HepG2 (cell line): ENCODE measurements around the gene HS3ST5. TPM values are rescaled to one million over a fixed set of nuclear protein-coding genes. Genes with fewer than 3 reads are reported as not detected.

Source experiments
- ATAC-seq: fragments of 200-7000 bp; cut with Tn5 transposase; 3 replicates; pipeline ENCODE4 v1.9.1; 2020; ENCODE audit warnings: mild to moderate bottlenecking, moderate library complexity
- BruUV-seq: library from RNA; stranded (reverse); fragments of 400-500 nt; replicated peaks from 2 replicates; lab custom pipeline; 2021; lab: Mats Ljungman, UMichigan
- CTCF ChIA-PET: fragments of 300-600 bp; formaldehyde crosslinking; extraction: SDS; loops from one replicate; lab custom pipeline; 2021; ENCODE audit warnings: low total read pairs, inconsistent platforms, low intra/inter-chr PET ratio; lab: Yijun Ruan, JAX
- POLR2A ChIA-PET: fragments of 350-600 bp; sonication (Branson Sonifier 250); formaldehyde crosslinking; loops from one replicate; lab custom pipeline; 2020; ENCODE audit warnings: antibody characterized with exemption, inconsistent platforms; lab: Yijun Ruan, JAX
- DNase-seq: peaks from one replicate; pipeline ENCODE4 v3.0.0-alpha.2; 2015; ENCODE audit warnings: low spot score
- FAIRE-seq: peaks from 3 replicates; lab custom pipeline; 2011; peaks lifted over from hg19 to GRCh38; lab: Jason Lieb, UNC
- H2AFZ ChIP-seq: one replicate; pipeline ENCODE4 v1.6.1; 2011; ENCODE audit warnings: low read length, inconsistent platforms
- H3K27ac ChIP-seq: fragments of 300-600 bp; 3 replicates; pipeline ENCODE4 v1.8.0; 2011; ENCODE audit warnings: mixed run types, mild to moderate bottlenecking, mixed read lengths, low read length, inconsistent platforms; ENCODE audit not compliant: insufficient read depth; ENCODE audit errors: extremely low read length
- H3K27me3 ChIP-seq, 2 experiments: fragments of 200-600 bp in 1 of 2; 2 replicates in 1 of 2; 3 replicates in 1 of 2; pipeline versions ENCODE4 v1.6.0 to v1.8.0; 2011; ENCODE audit warnings: low read length in 2 of 2, mild to moderate bottlenecking in 2 of 2, moderate library complexity in 2 of 2, inconsistent platforms in 1 of 2; ENCODE audit not compliant: insufficient read depth in 2 of 2, control insufficient read depth in 1 of 2
- H3K36me3 ChIP-seq, 2 experiments: fragments of 200-600 bp in 1 of 2; replicated peaks in 1 of 2; 2 replicates in 1 of 2; 3 replicates in 1 of 2; pipeline versions ENCODE4 v1.5.1 to v1.8.0; 2011; ENCODE audit warnings: low read length in 2 of 2, inconsistent platforms in 1 of 2; ENCODE audit not compliant: insufficient read depth in 2 of 2, control insufficient read depth in 1 of 2
- H3K4me1 ChIP-seq: 2 replicates; pipeline ENCODE4 v1.5.1; 2012; ENCODE audit warnings: low read length, inconsistent platforms; ENCODE audit not compliant: insufficient read depth
- H3K4me2 ChIP-seq: 2 replicates; pipeline ENCODE4 v1.6.0; 2011; ENCODE audit warnings: low read depth, low read length, inconsistent platforms
- H3K4me3 ChIP-seq, 3 experiments: fragments of 200-600 bp in 1 of 3; sonication (generic), shearing (Covaris generic) in 1 of 3; replicated peaks in 1 of 3; 2 replicates each; pipeline ENCODE4 v1.5.1; 2011 to 2016; ENCODE audit warnings: low read length in 3 of 3, inconsistent platforms in 2 of 3, low read depth in 2 of 3, mild to moderate bottlenecking in 2 of 3, control low read depth in 1 of 3, mixed read lengths in 1 of 3; ENCODE audit not compliant: insufficient read depth in 1 of 3
- H3K79me2 ChIP-seq: one replicate; pipeline ENCODE4 v1.6.1; 2011; ENCODE audit warnings: low read length, inconsistent platforms; ENCODE audit not compliant: insufficient read depth
- H3K9ac ChIP-seq: 2 replicates; pipeline ENCODE4 v1.6.0; 2011; ENCODE audit warnings: mild to moderate bottlenecking, low read depth, low read length, inconsistent platforms; ENCODE audit not compliant: insufficient read depth
- H3K9me3 ChIP-seq: 2 replicates; pipeline ENCODE4 v1.5.1; 2012; ENCODE audit warnings: mild to moderate bottlenecking, low read length
- H4K20me1 ChIP-seq: 2 replicates; pipeline ENCODE4 v1.6.0; 2011; ENCODE audit warnings: inconsistent platforms, mild to moderate bottlenecking, low read length, moderate library complexity; ENCODE audit not compliant: insufficient read depth
- CCDC6 ChIP-seq: sonication (generic); formaldehyde crosslinking; IDR thresholded peaks from 2 replicates; pipeline ENCODE4 v1.8.1; 2022; ENCODE audit warnings: mild to moderate bottlenecking, missing genetic modification reagents, moderate library complexity
- CREB1 ChIP-seq, 2 experiments: fragments of 450-650 bp in 1 of 2; IDR thresholded peaks; 2 replicates each; pipeline ENCODE4 v1.6.1; 2016 to 2017; ENCODE audit warnings: control low read depth in 1 of 2, mild to moderate bottlenecking in 1 of 2, missing compliant biosample characterization in 1 of 2, missing genetic modification characterization in 1 of 2
- HHEX ChIP-seq: IDR thresholded peaks from 2 replicates; pipeline ENCODE4 v1.6.1; 2016; ENCODE audit warnings: control low read depth
- MAF1 ChIP-seq: sonication (generic); formaldehyde crosslinking; IDR thresholded peaks from 2 replicates; pipeline ENCODE4 v1.5.0; 2020; ENCODE audit warnings: missing genetic modification reagents, borderline replicate concordance
- ZKSCAN1 ChIP-seq: fragments of 150-350 bp; IDR thresholded peaks from 2 replicates; pipeline ENCODE4 v1.6.1; 2014; ENCODE audit warnings: low read length
- ZNF510 ChIP-seq: sonication (generic); formaldehyde crosslinking; IDR thresholded peaks from 2 replicates; pipeline ENCODE4 v1.4.0; 2020; ENCODE audit warnings: low read depth, mild to moderate bottlenecking, missing genetic modification reagents
- ZNF552 ChIP-seq: sonication (generic); formaldehyde crosslinking; IDR thresholded peaks from 2 replicates; pipeline ENCODE4 v1.9.0; 2022; ENCODE audit warnings: missing genetic modification reagents, mild to moderate bottlenecking, borderline replicate concordance
- WGBS: methylation state at CpG from one replicate; pipeline ENCODE4 v1.1.6; 2017; ENCODE audit warnings: low lambda C conversion rate; 5-methylcytosine and 5-hydroxymethylcytosine counted together
- in situ Hi-C: cut with HindIII; loops from 2 replicates; pipeline ENCODE4 v1.10.0; 2017; ENCODE audit warnings: low pct_unique_long_range_greater_than_20kb; ENCODE audit not compliant: extremely low pct_ligation_motif_present
- intact Hi-C: fragments of 100-400 bp; cut with micrococcal nuclease; formaldehyde crosslinking; loops from one replicate; pipeline ENCODE4 v1.10.0; 2022; ENCODE audit not compliant: unreplicated experiment
- polyA plus RNA-seq, 8 experiments: library from polyadenylated mRNA; depleted of rRNA in 3 of 8; stranded (reverse) in 7 of 8; unstranded in 1 of 8; fragments of >200 nt; fragmentation: Illumina TruSeq in 4 of 8; extraction: Trizol in 4 of 8; gene quantifications; 2 replicates each; pipeline versions ENCODE4 v1.2.1 to v1.2.3, GENCODE V29; 2011 to 2016; ENCODE audit warnings: low read depth in 4 of 8, missing spikeins in 1 of 8, mixed read lengths in 1 of 8; ENCODE audit not compliant: insufficient read depth in 1 of 8
- total RNA-seq, 5 experiments: library from RNA; depleted of rRNA; stranded (reverse); fragments of >200 nt; fragmentation: Illumina TruSeq; extraction: Trizol; gene quantifications; 2 replicates each; pipeline ENCODE4 v1.2.3, GENCODE V29; 2016; ENCODE audit warnings: low read depth in 1 of 5
- TF ChIP-seq, protein P1 (sequence below): IDR thresholded peaks from 2 replicates; pipeline ENCODE4 v1.6.1; 2016; ENCODE audit warnings: missing biosample characterization, missing genetic modification reagents, low read depth
- TF ChIP-seq, protein P2 (sequence below): sonication (generic); formaldehyde crosslinking; IDR thresholded peaks from 2 replicates; pipeline ENCODE4 v1.9.0; 2021; ENCODE audit warnings: missing genetic modification reagents, borderline replicate concordance
- TF ChIP-seq, protein P3 (sequence below): sonication (generic); formaldehyde crosslinking; IDR thresholded peaks from 2 replicates; pipeline ENCODE4 v1.5.0; 2020; ENCODE audit warnings: missing genetic modification reagents, mild to moderate bottlenecking, borderline replicate concordance
- TF ChIP-seq, protein P4 (sequence below): sonication (generic); formaldehyde crosslinking; IDR thresholded peaks from 2 replicates; pipeline ENCODE4 v1.8.0; 2023; ENCODE audit warnings: mild to moderate bottlenecking, missing genetic modification reagents
- TF ChIP-seq, protein P5 (sequence below): sonication (generic); formaldehyde crosslinking; IDR thresholded peaks from 2 replicates; pipeline ENCODE4 v1.4.0; 2020; ENCODE audit warnings: mild to moderate bottlenecking, low read depth, missing genetic modification reagents

The HS3ST5 gene
- total and polyA plus RNA-seq, 2 of the 13 experiments (the other 11 are each of a cell fraction or from before 2014, with no cell fraction given), result 1.1 to 1.6 TPM

DNA sequence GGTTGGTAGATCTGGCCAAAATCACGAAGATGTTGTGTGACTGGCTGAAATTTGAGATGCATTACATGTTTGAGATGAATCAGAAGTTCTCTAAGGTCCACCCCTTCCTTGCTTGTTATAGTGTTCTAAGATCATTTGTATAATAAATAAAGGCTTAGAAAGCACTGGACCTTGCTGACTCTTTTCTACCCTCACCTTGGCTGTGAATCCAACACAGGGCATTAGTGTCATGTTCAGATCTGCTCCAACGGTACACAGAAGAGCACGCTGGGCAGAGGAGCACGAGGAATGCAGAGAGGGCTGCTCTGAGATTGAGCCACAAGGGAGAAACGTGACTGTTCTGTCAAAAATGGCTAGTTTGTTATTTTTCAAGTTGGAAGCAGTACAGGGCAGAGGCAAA, 202.4 kb downstream of the HS3ST5 start:
- Histone ChIP-seq H2AFZ (no peak overlapping the region), H3K9ac (no peak overlapping the region), H3K4me1 (peaks cover 44% of the 10 kb centered on the region), H3K27ac (no peak overlapping the region), H3K9me3 (no peaks in the 10 kb centered on the region), H3K4me3 (no peak overlapping the region), H4K20me1 (no peaks in the 10 kb centered on the region), H3K27me3 (no peaks in the 10 kb centered on the region), H3K79me2 (no peaks in the 10 kb centered on the region), H3K4me2 (no peak overlapping the region), H3K36me3 (no peaks in the 10 kb centered on the region; a peak in 1 of 5 replicates)
- DNase-seq (no peak), ATAC-seq (no peak), FAIRE-seq (no peak)
- no peak for TF ChIP-seq CREB1 (IDR thresholded peaks at IDR 0.05)
- no peak for TF ChIP-seq CREB1 (CRISPR knock-in tag; IDR thresholded peaks at IDR 0.05)
- TF ChIP-seq ZNF510, result no peak
- TF ChIP-seq, protein P1, sequence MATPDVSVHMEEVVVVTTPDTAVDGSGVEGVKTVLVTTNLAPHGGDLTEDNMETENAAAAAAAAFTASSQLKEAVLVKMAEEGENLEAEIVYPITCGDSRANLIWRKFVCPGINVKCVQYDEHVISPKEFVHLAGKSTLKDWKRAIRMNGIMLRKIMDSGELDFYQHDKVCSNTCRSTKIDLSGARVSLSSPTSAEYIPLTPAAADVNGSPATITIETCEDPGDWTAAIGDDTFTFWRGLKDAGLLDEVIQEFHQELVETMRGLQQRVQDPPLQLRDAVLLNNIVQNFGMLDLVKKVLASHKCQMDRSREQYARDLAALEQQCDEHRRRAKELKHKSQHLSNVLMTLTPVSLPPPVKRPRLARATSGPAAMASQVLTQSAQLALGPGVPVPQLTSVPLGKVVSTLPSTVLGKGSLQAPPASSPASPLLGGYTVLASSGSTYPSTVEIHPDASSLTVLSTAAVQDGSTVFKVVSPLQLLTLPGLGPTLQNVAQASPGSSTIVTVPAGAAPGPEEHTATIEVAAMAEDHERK (CRISPR knock-in tag), result no peak
- TF ChIP-seq, protein P2, sequence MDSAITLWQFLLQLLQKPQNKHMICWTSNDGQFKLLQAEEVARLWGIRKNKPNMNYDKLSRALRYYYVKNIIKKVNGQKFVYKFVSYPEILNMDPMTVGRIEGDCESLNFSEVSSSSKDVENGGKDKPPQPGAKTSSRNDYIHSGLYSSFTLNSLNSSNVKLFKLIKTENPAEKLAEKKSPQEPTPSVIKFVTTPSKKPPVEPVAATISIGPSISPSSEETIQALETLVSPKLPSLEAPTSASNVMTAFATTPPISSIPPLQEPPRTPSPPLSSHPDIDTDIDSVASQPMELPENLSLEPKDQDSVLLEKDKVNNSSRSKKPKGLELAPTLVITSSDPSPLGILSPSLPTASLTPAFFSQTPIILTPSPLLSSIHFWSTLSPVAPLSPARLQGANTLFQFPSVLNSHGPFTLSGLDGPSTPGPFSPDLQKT (CRISPR knock-in tag), result no peak
- TF ChIP-seq, protein P3, sequence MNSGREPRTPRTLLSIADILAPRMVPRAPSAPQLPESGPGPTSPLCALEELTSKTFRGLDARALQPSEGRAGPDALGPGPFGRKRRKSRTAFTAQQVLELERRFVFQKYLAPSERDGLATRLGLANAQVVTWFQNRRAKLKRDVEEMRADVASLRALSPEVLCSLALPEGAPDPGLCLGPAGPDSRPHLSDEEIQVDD (CRISPR knock-in tag), result no peak
- TF ChIP-seq ZKSCAN1, result no peak
- no peak for TF ChIP-seq HHEX
- no peak for TF ChIP-seq MAF1 (CRISPR knock-in tag)
- TF ChIP-seq CCDC6 (CRISPR knock-in tag), result no peak
- TF ChIP-seq, protein P4, sequence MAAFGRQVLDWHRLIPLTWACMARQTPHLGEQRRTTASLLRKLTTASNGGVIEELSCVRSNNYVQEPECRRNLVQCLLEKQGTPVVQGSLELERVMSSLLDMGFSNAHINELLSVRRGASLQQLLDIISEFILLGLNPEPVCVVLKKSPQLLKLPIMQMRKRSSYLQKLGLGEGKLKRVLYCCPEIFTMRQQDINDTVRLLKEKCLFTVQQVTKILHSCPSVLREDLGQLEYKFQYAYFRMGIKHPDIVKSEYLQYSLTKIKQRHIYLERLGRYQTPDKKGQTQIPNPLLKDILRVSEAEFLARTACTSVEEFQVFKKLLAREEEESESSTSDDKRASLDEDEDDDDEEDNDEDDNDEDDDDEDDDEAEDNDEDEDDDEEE (CRISPR knock-in tag), result no peak
- TF ChIP-seq ZNF552, result no peak
- TF ChIP-seq, protein P5, sequence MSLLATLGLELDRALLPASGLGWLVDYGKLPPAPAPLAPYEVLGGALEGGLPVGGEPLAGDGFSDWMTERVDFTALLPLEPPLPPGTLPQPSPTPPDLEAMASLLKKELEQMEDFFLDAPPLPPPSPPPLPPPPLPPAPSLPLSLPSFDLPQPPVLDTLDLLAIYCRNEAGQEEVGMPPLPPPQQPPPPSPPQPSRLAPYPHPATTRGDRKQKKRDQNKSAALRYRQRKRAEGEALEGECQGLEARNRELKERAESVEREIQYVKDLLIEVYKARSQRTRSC, result no peak
- in situ Hi-C loops, result no loop called here
- no TSS peak for BruUV-seq
- POLR2A ChIA-PET, result no interaction called here
- intact Hi-C loops, result no loop called here
- CTCF ChIA-PET, result no interaction called here
- WGBS, result 90% methylated on average over 5 of the region's 5 CpGs
